Stimulated activated CD4-positive, alpha-beta T cell treated with anti-CD3 and anti-CD28 coated beads, Interleukin-4, amount 100 ng/mL, for 4 hours (primary cell): ENCODE data around the gene FBXO31.
"Not testable (repeated sequence)": the region's sequence is repeated elsewhere in the genome, so short reads cannot be mapped to it uniquely, and the experiment has no call there.

Source experiments
- DNase-seq, 2 experiments: peaks; one replicate each; pipeline ENCODE4 v3.0.0-alpha.2; 2020

The FBXO31 gene

DNA sequence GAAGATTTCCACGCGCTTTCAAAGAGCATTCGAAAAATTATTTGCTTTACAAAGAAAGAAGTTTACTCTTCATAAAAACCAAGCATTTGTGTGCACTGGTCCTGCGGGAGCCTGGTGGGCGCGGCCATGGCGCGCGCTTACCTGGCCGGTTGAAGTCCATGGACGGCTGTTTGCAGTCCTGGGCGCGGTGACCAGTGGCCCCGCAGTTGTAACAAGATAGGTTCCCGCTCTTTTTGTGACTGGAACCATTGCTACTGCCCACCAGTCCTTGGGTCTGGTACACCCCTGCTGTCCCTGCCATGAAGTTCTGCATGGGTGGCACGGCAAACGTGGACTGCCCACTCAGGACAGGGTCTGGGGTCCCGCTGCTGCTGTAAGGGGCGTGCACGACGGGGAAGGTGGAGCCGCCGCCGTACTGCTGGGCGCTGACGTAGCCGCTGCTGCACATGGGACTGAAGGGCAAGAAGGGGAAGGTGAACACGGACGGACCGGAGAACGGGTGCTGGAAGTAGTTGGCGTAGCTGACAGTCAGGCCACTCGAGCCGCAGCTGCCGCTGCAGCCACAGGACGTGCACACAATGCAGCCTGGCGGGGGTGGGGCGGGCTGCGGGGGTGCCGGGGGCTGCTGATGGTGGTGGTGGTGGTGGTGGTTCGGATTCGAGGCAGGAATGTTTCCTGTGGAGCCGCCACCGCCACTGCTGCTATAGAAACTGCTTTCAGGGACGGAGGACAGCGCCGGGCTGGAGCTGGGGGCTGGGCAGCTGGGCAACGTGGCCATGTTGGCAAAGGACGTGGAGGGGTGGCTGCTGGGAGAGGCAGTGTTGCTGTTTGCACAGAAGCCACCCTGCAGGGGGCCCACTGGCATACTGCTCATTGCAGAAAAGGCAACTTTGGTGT lies 28.0 kb upstream of the FBXO31 start:
- no peak for DNase-seq

DNA sequence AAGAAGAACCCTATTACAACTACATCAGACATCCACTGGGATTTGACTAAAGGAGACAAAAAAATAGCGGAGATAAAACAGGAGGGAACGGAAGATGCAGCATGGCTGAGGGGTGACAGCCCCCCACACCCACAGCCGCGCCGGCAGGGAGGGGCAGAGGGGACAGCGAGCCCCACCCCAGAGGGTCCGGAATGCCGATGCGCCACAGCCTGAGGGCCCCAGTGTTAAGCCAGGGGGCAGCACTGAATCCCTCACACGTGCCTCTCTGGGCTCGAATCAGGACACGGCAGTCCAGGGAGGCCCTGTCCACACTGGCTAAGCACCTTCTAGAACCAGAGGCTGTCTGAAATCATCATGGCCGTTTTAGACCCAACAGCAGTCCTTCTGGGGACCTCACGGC lies 27.4 kb upstream of the FBXO31 start:
- DNase-seq = no peak

GRCh38 chr16:87410530-87410929 lies 27.0 kb upstream of the FBXO31 start:
- DNase-seq = no peak

GRCh38 chr16:87409781-87410180 lies 26.2 kb upstream of the FBXO31 start:
- no peak for DNase-seq

- DNase-seq = no peak
These were observed 25.6 kb upstream of the FBXO31 start for GRCh38 chr16:87409153-87409552.

GRCh38 chr16:87407511-87408112 lies 24.0 kb upstream of the FBXO31 start:
- no peak for DNase-seq

GRCh38 chr16:87406495-87407088 lies 23.0 kb upstream of the FBXO31 start:
- DNase-seq = no peak

GRCh38 chr16:87404764-87405625 lies 21.4 kb upstream of the FBXO31 start:
- DNase-seq = no peak

- no peak for DNase-seq
These were observed 11.7 kb upstream of the FBXO31 start for GRCh38 chr16:87395181-87395842.

DNA sequence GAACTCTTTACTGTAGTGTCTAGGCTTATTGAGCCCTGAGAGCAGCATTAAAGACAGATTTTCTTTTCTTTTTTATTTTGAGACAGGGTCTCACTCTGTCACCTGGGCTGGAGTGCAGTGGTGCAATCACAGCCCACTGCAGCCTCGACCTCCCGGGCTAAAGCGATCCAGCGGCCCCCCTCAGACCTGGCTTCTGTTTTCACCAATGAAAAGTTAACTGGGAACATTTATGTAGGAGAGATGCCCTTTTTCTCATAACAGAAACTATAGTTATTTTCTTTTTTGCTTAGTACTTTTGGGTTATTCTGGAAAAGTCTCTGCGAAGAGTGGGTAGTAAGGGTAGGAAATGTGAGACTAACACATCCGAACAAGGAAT lies 10.1 kb upstream of the FBXO31 start:
- DNase-seq = no peak

GRCh38 chr16:87392821-87393679 lies 9.5 kb upstream of the FBXO31 start:
- DNase-seq = peak; percentile 21 to 28

DNA sequence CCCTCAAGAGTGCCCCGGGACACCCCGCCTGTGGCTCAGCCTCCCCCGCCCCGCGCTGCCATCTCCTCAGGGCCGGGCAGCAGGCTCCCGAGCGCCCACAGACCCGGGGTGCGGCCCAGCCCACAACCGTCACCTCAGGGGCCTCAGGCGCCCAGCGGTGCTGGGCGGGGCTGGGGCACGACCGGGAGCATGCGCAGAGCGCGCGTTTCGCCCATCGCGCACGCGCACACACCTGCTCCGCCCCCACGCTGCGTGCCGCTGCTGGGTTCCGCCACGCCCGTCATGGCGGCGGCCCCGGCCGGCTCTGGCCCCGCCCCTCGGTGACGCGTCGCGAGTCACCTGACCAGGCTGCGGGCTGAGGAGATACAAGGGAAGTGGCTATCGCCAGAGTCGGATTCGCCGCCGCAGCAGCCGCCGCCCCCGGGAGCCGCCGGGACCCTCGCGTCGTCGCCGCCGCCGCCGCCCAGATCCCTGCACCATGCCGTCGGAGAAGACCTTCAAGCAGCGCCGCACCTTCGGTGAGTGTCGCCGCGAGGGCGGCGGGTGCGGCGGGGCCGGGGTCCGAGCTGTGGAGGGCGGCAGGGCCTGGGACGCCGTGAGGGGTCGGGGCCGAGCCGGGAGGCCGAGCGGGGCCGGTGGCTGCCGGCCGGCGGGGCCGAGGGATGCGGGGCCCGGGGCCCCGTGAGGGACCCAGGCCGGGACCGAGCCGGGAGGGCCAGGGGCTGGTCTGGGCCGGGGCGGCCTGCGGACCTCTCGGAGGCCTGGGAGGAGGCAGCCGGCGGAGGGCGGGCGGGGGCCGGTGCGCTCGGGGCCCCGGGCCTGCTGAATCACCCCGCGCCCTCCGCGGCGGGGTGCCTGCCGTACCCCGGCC lies 8.6 kb upstream of the FBXO31 start, which contains the start of gene MAP1LC3B:
TSS of gene MAP1LC3B (plus strand) at position 387 of the 871 bp plus-strand sequence. CDS start at position 479, 92 bp downstream.
- peak; percentile 97 to 99 for DNase-seq

- no peak for DNase-seq
These were observed 7.9 kb upstream of the FBXO31 start for GRCh38 chr16:87391324-87391949.

GRCh38 chr16:87390641-87391323 lies 7.2 kb upstream of the FBXO31 start:
- DNase-seq = no peak

DNA sequence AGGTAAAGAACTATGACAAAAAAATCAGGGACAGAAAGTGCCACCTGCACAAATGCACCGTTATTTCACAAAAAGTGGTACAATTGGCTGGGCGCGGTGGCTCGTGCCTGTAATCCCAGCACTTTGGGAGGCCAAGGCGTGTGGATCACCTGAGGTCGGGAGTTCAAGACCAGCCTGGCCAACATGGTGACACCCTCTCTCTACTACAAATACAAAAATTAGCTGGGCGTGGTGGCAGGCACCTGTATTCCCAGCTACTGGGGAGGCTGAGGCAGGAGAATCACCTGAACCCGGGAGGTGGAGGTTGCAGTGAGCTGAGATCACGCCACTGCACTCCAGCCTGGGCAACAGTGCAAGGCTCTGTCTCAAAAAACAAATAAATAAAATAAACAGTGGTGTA lies 6.3 kb upstream of the FBXO31 start:
- DNase-seq = not testable (repeated sequence)

- no peak for DNase-seq
These were observed 5.7 kb upstream of the FBXO31 start for GRCh38 chr16:87389245-87389644.

- DNase-seq = no peak
These were observed 5.2 kb upstream of the FBXO31 start for GRCh38 chr16:87388818-87389134.

DNA sequence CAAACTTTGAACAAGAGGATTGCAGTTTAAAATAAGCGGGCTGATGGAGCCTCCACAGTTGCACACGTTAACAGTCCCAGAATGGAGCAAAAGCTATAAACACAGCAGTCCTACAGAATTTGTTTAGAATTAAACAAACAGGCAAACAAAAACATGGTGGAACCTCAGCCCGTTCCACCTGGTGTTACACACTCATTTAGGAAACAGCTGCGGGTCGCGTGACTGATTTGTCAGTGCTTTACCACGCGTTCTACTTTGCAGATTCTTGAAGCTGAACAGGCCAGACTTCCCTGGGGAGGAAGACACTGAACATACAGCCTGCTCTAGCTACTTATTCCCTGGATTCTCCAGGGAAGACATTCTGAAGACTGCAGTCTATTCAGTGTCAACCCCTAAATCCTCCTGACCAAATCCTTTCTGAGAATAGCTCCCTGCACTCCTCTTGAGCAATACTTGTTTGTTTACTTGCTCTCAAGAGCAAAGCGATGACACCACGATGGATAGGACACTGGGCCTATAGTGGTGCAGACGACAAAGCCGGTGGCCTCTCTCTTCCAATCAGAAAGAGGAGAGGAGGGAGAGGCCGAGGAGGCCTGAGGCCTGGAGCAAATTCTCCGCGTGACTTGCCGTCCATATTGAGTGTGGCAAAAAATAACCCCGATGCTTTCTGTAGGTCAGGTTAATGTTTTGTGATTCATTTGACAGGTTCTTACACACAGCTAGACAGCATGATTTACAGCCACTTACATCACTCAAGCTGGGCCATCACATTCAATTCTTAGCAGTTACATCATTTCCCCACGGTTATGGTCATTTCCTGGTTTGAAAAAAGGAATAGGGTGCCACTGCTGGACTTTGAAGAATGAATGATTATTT lies 4.6 kb upstream of the FBXO31 start:
- DNase-seq = peak; percentile 66 to 88

- not testable (repeated sequence) for DNase-seq
These were observed 1.2 kb upstream of the FBXO31 start for GRCh38 chr16:87384875-87385167.
